ENCODE measurements around the gene CD180. TPM values are rescaled to one million over a fixed set of nuclear protein-coding genes. Genes with fewer than 3 reads are reported as not detected.
A peak's percentile ranks its signal among the peaks of the same experiment; 100 is the strongest.

Gene CD180
- 4.9 TPM for total RNA-seq
- long read RNA-seq, full-length matches to known transcripts, result 7 of 10 reads
- long read RNA-seq, partial matches to known transcripts, result 0 of 10 reads
- long read RNA-seq, other reads (novel, unspliced or antisense), result 3 of 10 reads

DNA sequence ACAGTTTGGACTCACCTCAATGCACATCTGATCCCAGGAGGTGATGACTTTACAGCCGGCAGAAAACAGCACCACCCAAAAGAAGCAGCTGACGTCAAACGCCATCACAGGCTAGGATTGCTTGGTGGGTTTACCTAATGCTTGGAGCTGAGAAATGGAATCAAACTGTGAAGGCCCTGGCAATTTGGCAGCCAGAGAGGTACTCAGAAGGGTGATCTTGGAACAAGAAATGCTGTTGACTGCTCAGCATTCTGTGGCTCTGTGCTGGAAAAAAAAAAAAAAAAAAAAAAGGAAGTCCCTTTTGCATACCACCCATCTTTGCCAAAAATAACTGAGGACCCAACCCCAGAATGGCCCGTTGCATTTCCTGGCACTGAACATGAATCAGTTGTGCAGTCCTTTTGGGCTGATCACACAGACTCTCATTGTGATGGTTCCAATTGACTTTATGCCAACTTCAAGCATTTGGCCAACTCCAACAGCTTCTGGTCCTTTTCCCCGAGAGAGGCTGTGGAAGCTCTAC is at the start of gene CD180:
CD180 (minus strand) TSS at position 263 of the 523 bp plus-strand sequence; CDS start at position 105, 158 bp downstream.
- ATAC-seq, result no peak
- DNase-seq, result no peak
- intact Hi-C loops (cut with DNase I), result no loop called here
- H3K27ac ChIP-seq, result no peak within 1 kb of the TSS
- H3K4me3 ChIP-seq, result peak within 1 kb of the TSS; percentile 25
- peaks cover 27% of the 10 kb centered on the region for H3K4me1 ChIP-seq
- TF ChIP-seq CTCF (IDR thresholded peaks at IDR 0.05), result no peak
- H3K9me3 ChIP-seq, result no peaks in the 10 kb centered on the region
- no peaks in the 10 kb centered on the region for H3K36me3 ChIP-seq
- no peaks in the 10 kb centered on the region for H3K27me3 ChIP-seq (ENCODE audit: low read depth)

GRCh38 chr5:67246108-67246507 is 49.5 kb upstream of the CD180 start:
- Histone ChIP-seq H3K4me1 (peaks cover 37% of the 10 kb centered on the region), H3K36me3 (no peaks in the 10 kb centered on the region), H3K9me3 (no peaks in the 10 kb centered on the region), H3K4me3 (no peak overlapping the region), H3K27me3 (ENCODE audit: low read depth) (no peaks in the 10 kb centered on the region), H3K27ac (peak overlapping the region; percentile 10)
- peak; percentile 49 to 78 for ATAC-seq
- no peak for DNase-seq
- TF ChIP-seq CTCF (IDR thresholded peaks at IDR 0.05), result peak; percentile 76
- intact Hi-C loops (cut with DNase I), result loop anchor here (10.0 kb wide), 1 partner anchor 1009 kb away; no protein-coding TSS in a partner anchor

DNA sequence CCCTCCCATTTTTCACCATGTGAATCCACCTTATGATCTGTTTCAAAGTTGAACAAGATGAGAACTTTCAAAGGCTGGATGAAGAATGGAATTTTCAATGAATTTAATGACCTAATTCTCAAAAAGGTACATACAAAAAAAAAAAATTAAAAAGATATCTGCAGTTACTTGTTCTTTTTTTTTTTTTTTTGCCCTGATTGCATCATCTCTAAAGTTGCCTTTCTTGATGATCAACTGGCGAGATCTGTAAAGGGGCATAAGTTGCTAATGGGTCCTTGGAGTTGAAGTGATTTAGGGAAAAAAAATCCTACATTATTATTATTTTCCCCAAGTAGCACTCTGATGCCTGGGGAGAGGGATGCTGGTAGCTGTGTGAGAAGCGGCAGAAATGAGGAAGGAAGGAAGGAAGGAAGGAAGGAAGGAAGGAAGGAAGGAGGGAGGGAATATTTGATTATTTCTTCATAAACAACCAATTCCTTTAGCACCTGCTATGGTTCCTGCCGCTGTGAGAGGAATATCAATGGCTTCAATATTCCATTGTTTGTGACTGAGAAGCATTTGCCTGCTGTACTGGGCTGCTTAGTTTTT is 48.8 kb upstream of the CD180 start:
- H3K4me1 ChIP-seq, result peaks cover 37% of the 10 kb centered on the region
- H3K27ac ChIP-seq, result peak overlapping the region; percentile 44
- H3K36me3 ChIP-seq, result no peaks in the 10 kb centered on the region
- H3K4me3 ChIP-seq, result no peak overlapping the region
- intact Hi-C loops (cut with DNase I), result loop anchor here (10.0 kb wide), 1 partner anchor 1009 kb away; no protein-coding TSS in a partner anchor
- TF ChIP-seq CTCF (IDR thresholded peaks at IDR 0.05), result no peak
- no peaks in the 10 kb centered on the region for H3K9me3 ChIP-seq
- no peaks in the 10 kb centered on the region for H3K27me3 ChIP-seq (ENCODE audit: low read depth)
- DNase-seq, result no peak
- ATAC-seq, result peak in 1 of 2 donors; percentile 9

GRCh38 chr5:67244345-67244793 is 47.8 kb upstream of the CD180 start:
- Histone ChIP-seq H3K4me3 (no peak overlapping the region), H3K27me3 (ENCODE audit: low read depth) (no peaks in the 10 kb centered on the region), H3K36me3 (no peaks in the 10 kb centered on the region), H3K4me1 (peaks cover 34% of the 10 kb centered on the region), H3K27ac (peak overlapping the region; percentile 44), H3K9me3 (no peaks in the 10 kb centered on the region)
- ATAC-seq (peak; percentile 31 to 35), DNase-seq (no peak)
- TF ChIP-seq CTCF (IDR thresholded peaks at IDR 0.05), result no peak
- intact Hi-C loops (cut with DNase I), result loop anchor here (10.0 kb wide), 1 partner anchor 1010 kb away; no protein-coding TSS in a partner anchor

- no peak overlapping the region for H3K4me3 ChIP-seq
- DNase-seq (no peak), ATAC-seq (no peak)
- intact Hi-C loops (cut with DNase I), result loop anchor here (10.0 kb wide), 1 partner anchor 1011 kb away; no protein-coding TSS in a partner anchor
- TF ChIP-seq CTCF (IDR thresholded peaks at IDR 0.05), result no peak
- no peaks in the 10 kb centered on the region for H3K27me3 ChIP-seq (ENCODE audit: low read depth)
- H3K4me1 ChIP-seq, result peaks cover 31% of the 10 kb centered on the region
- peak overlapping the region; percentile 44 for H3K27ac ChIP-seq
- H3K36me3 ChIP-seq, result no peaks in the 10 kb centered on the region
- no peaks in the 10 kb centered on the region for H3K9me3 ChIP-seq
These were observed 47.3 kb upstream of the CD180 start for GRCh38 chr5:67243944-67244343.
